ENCODE results near the gene EDC4.

EDC4 gene

DNA sequence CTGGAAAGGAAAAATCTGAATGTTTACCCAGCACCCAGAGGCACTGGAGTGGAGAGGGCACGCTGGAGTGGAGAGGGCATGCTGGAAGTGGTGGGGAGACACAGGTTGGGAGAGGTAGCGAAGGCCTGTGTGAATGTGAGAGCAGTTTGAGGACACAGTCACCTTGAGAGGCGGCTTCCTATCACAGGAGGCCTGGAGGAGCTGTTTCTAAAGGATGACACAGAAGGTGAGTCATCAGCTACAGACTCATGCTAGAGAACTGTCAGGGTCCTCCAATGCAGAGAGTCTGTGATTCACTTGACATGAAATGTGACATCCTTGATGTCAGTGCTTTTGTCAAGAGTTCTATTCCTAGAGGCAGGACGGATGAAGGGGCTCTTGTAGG, 45.0 kb downstream of the EDC4 start:
- peak; percentile 99 for ATAC-seq
- H3K27ac Mint-ChIP-seq: peak overlapping the region; percentile 85
- peaks cover 38% of the 10 kb centered on the region for H3K4me1 Mint-ChIP-seq
- H3K27me3 Mint-ChIP-seq: no peaks in the 10 kb centered on the region
- DNase-seq: peak; percentile 35
- no peak overlapping the region for H3K4me3 Mint-ChIP-seq
- no peaks in the 10 kb centered on the region for H3K9me3 Mint-ChIP-seq
- peaks cover 7% of the 10 kb centered on the region for H3K36me3 Mint-ChIP-seq (ENCODE audit: low read depth)

DNA sequence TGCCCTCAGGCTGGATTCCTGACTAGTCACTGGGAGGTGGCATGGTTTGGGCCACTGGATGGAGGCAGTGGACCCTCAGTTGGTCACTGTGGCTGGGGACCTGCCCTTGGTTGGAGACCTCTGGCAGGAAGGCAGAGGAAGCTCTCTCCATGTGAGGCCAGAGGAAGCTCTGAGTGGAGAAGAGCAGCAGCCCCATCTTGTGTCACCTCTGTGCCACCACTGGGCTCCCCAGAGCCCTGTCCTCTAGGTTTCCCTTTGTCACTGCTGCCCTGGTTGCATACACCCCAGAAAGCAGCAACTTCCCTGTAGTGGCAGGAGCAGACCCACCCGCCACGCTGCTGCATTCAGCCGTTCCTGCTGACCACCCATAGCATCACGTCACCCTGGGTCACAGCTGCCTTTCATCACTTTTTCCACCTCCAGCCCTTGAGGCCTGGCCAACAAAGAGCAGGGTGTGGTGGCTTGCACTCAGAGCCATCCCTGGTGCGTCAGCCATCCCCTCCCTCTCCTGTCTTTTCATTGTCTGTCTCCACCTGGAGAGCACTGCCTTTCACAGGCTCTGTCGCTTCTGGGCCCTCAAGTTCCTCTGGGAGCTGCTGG, 46.9 kb downstream of the EDC4 start:
- H3K9me3 Mint-ChIP-seq: no peaks in the 10 kb centered on the region
- H3K36me3 Mint-ChIP-seq (ENCODE audit: low read depth): peaks cover 5% of the 10 kb centered on the region
- DNase-seq (no peak), ATAC-seq (no peak)
- peaks cover 43% of the 10 kb centered on the region for H3K4me1 Mint-ChIP-seq
- H3K4me3 Mint-ChIP-seq: no peak overlapping the region
- no peak overlapping the region for H3K27ac Mint-ChIP-seq
- no peaks in the 10 kb centered on the region for H3K27me3 Mint-ChIP-seq

DNA sequence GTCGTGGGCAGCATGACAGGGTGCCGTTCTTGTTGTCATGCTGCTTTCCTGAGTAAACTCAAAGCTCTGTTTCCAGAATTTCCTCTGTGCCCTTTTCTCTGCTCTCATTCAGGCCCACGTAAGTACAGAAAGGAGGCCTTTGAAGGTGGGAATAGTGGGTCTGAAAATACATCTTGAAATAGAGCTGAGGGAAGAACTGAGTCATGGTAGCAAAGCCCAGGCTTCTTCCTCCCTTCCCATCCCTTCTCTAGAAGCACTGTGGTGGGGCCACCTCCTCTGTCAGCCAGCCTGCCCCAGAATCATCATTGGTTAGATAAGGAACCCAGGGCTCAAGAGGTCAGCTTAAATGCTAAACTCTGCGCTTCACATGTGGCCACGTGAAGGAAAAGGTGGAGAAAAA, 49.4 kb downstream of the EDC4 start:
- peaks cover 37% of the 10 kb centered on the region for H3K4me1 Mint-ChIP-seq
- DNase-seq (no peak), ATAC-seq (peak; percentile 56)
- no peaks in the 10 kb centered on the region for H3K9me3 Mint-ChIP-seq
- H3K36me3 Mint-ChIP-seq (ENCODE audit: low read depth): peaks cover 5% of the 10 kb centered on the region
- no peaks in the 10 kb centered on the region for H3K27me3 Mint-ChIP-seq
- peak overlapping the region; percentile 39 for H3K4me3 Mint-ChIP-seq
- H3K27ac Mint-ChIP-seq: peak overlapping the region; percentile 85

DNA sequence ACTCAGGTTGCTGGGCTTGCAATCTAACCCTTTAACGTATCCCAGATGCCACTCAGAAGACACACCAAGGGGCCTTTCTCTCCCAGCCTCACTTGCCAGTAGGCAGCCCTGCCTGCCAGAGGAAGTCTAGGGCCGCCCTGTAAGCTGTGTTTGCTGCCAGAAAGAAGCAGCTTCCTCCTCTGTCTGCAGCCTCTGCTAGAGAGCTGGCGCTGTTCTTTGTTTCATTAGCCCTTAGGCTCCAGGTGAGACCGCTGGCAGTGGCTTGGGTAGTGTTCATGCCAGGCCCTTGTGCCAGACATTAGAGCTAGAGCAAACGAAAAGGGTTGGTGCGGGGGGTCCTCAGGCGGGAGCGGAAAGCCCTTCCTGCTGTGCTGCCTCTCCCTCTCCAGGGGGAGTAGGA, 49.9 kb downstream of the EDC4 start:
- H3K27ac Mint-ChIP-seq: peak overlapping the region; percentile 85
- no peak overlapping the region for H3K4me3 Mint-ChIP-seq
- peaks cover 5% of the 10 kb centered on the region for H3K36me3 Mint-ChIP-seq (ENCODE audit: low read depth)
- peaks cover 32% of the 10 kb centered on the region for H3K4me1 Mint-ChIP-seq
- ATAC-seq: no peak
- DNase-seq: no peak
- H3K9me3 Mint-ChIP-seq: no peaks in the 10 kb centered on the region
- H3K27me3 Mint-ChIP-seq: no peaks in the 10 kb centered on the region

DNA sequence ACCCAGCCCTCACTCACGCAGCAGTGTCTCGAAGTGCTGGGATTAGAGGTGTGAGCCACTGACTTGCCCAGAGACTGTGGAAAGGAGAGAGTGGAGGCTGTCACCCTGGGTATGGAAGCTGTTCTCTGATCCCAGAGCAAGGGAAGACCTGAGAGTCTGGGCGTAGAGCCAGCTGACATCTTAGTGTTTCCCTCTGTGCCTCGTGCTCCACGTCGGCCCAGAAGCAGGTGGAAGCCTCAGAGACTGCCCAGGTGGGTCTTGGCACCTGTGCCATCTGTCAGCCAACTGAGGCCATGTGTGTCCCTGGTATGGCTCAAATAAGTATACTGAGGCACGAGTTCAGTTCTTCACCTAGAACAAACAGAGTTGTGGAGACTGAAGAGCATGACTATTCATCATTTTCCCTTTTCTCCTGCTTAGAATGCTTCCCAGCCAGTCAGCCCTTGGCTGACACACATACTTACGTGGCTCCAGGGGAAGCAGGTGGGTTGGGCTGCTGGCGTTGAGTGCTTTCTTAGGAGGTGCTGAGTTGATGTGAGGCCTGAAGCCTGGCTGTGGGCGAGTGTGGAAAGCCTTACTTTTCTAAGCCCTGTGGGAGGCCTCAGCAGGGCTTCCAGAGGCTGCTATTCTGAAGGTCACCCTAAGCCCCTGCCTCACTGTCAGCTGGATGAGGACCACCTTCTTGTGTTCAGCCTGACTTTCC, 50.7 kb downstream of the EDC4 start:
- Mint-ChIP-seq H3K27ac (peak overlapping the region; percentile 85), H3K9me3 (no peaks in the 10 kb centered on the region), H3K36me3 (ENCODE audit: low read depth) (peaks cover 2% of the 10 kb centered on the region), H3K4me1 (peaks cover 25% of the 10 kb centered on the region), H3K27me3 (no peaks in the 10 kb centered on the region), H3K4me3 (no peak overlapping the region)
- ATAC-seq (no peak), DNase-seq (no peak)

DNA sequence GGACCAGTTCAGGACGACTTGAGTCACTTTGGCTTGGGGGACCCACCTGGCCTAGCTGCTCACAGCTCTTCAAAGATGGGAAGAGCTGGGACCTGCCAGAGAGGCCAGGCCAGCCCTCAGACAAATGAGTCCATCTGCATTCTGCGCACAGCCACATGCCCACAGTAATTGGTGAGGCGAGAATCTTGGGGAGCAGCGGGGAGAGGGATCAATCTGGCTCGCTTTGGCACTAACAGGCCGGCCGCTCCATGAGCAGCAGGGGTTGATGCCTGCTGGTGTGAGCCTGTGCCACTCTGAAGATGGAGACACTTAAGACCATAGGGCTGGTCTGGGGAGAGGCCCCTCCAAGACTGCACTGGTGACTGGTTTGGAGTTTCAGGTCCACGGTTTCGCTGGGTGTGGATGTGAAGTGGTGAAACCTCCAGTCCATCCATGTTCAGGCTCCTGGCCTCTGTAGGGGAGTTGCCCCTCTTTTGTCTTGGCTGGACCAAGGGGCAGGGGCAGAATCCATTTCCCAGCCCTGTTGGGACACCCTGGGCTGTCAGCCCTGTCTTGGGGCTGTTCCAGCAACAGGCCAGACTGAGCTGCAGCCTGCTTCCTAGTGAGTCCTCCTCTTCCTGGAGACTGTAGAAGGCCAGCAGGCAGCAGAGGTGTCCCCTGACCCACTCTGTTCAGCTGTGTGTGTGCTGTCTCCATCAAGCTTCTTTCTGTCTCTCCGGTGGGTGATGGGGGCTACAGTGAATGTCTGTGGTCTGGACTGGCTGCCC, 51.5 kb downstream of the EDC4 start:
- Mint-ChIP-seq H3K4me1 (peaks cover 23% of the 10 kb centered on the region), H3K9me3 (no peaks in the 10 kb centered on the region), H3K36me3 (ENCODE audit: low read depth) (peaks cover 2% of the 10 kb centered on the region), H3K27ac (no peak overlapping the region), H3K4me3 (no peak overlapping the region), H3K27me3 (no peaks in the 10 kb centered on the region)
- no peak for DNase-seq
- ATAC-seq: no peak

DNA sequence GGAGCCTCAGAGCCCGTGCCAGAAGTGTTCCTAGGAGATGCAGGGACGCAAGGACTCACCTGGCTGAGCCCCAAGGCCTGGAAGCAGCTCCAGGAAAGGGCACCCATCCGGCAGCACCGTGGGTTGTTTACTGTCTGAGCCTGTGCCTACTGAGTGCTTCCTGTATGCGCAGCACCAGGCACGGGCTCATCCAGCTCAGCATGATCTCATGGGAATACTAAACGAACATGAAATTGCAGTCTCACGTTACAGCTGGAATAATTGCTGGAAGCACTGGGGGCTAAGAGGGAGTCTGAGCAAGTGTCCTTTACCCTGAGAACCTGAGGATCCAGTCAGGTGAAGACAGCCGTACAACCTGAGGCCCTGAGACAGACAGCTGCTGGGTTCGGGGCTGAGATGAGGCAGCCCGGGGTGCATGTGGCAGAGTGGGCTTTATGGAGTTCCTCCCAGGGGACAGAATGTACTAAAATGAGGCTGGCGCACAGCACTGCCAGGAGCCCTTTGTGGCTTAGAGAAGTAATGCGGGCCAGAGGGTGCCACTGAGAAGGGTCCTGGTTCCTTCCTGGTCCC, 53.4 kb downstream of the EDC4 start:
- no peaks in the 10 kb centered on the region for H3K9me3 Mint-ChIP-seq
- peaks cover 2% of the 10 kb centered on the region for H3K36me3 Mint-ChIP-seq (ENCODE audit: low read depth)
- no peak overlapping the region for H3K27ac Mint-ChIP-seq
- ATAC-seq: no peak
- no peak for DNase-seq
- peaks cover 17% of the 10 kb centered on the region for H3K4me1 Mint-ChIP-seq
- H3K27me3 Mint-ChIP-seq: no peaks in the 10 kb centered on the region
- no peak overlapping the region for H3K4me3 Mint-ChIP-seq

DNA sequence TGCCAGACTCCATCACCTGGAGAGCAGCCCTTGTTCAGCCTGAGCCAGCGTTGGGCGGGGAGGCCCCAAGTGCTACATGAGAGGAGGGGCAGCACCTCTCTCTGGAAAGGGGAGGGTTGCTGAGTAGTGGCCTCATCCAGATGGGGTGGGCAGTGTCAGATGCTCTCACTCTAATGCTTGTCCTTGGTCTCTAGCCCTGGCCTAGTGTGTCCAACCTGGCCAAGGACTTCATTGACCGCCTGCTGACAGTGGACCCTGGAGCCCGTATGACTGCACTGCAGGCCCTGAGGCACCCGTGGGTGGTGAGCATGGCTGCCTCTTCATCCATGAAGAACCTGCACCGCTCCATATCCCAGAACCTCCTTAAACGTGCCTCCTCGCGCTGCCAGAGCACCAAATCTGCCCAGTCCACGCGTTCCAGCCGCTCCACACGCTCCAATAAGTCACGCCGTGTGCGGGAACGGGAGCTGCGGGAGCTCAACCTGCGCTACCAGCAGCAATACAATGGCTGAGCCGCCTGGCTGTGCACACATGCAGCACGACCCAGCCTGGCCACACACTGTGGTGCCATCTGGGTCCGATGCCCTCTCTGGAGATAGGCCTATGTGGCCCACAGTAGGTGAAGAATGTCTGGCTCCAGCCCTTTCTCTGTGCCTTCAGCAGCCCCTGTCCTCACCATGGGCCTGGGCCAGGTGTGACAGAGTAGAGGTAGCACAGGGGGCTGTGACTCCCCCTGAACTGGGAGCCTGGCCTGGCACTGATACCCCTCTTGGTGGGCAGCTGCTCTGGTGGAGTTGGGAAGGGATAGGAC, 54.5 kb downstream of the EDC4 start:
- peaks cover 3% of the 10 kb centered on the region for H3K36me3 Mint-ChIP-seq (ENCODE audit: low read depth)
- no peaks in the 10 kb centered on the region for H3K9me3 Mint-ChIP-seq
- peaks cover 6% of the 10 kb centered on the region for H3K4me1 Mint-ChIP-seq
- no peaks in the 10 kb centered on the region for H3K27me3 Mint-ChIP-seq
- no peak for ATAC-seq
- H3K27ac Mint-ChIP-seq: no peak overlapping the region
- DNase-seq: no peak
- no peak overlapping the region for H3K4me3 Mint-ChIP-seq

DNA sequence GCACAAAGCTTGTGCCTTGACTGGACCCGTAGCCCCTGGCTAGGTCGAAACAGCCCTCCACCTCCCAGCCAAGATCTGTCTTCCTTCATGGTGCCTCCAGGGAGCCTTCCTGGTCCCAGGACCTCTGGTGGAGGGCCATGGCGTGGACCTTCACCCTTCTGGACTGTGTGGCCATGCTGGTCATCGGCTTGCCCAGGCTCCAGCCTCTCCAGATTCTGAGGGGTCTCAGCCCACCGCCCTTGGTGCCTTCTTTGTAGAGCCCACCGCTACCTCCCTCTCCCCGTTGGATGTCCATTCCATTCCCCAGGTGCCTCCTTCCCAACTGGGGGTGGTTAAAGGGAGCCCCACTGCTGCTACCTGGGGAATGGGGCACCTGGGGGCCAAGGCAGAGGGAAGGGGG, 55.3 kb downstream of the EDC4 start:
- no peaks in the 10 kb centered on the region for H3K27me3 Mint-ChIP-seq
- peaks cover 4% of the 10 kb centered on the region for H3K4me1 Mint-ChIP-seq
- H3K9me3 Mint-ChIP-seq: no peaks in the 10 kb centered on the region
- H3K27ac Mint-ChIP-seq: no peak overlapping the region
- DNase-seq (no peak), ATAC-seq (no peak)
- H3K4me3 Mint-ChIP-seq: no peak overlapping the region
- H3K36me3 Mint-ChIP-seq (ENCODE audit: low read depth): peaks cover 6% of the 10 kb centered on the region

DNA sequence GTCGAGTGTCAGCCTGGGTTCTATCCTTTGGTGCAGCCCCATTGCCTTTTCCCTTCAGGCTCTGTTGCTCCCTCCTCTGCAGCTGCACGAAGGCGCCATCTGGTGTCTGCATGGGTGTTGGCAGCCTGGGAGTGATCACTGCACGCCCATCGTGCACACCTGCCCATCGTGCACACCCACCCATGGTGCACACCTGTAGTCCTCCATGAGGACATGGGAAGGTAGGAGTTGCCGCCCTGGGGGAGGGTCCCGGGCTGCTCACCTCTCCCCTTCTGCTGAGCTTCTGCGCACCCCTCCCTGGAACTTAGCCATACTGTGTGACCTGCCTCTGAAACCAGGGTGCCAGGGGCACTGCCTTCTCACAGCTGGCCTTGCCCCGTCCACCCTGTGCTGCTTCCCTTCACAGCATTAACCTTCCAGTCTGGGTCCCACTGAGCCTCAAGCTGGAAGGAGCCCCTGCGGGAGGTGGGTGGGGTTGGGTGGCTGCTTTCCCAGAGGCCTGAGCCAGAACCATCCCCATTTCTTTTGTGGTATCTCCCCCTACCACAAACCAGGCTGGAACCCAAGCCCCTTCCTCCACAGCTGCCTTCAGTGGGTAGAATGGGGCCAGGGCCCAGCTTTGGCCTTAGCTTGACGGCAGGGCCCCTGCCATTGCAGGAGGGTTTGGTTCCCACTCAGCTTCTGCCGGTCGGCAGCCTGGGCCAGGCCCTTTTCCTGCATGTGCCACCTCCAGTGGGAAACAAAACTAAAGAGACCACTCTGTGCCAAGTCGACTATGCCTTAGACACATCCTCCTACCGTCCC, 55.9 kb downstream of the EDC4 start:
- peaks cover 4% of the 10 kb centered on the region for H3K4me1 Mint-ChIP-seq
- ATAC-seq (peak; percentile 80), DNase-seq (peak; percentile 84)
- no peak overlapping the region for H3K4me3 Mint-ChIP-seq
- H3K9me3 Mint-ChIP-seq: no peaks in the 10 kb centered on the region
- no peaks in the 10 kb centered on the region for H3K27me3 Mint-ChIP-seq
- H3K36me3 Mint-ChIP-seq (ENCODE audit: low read depth): peaks cover 9% of the 10 kb centered on the region
- H3K27ac Mint-ChIP-seq: no peak overlapping the region

DNA sequence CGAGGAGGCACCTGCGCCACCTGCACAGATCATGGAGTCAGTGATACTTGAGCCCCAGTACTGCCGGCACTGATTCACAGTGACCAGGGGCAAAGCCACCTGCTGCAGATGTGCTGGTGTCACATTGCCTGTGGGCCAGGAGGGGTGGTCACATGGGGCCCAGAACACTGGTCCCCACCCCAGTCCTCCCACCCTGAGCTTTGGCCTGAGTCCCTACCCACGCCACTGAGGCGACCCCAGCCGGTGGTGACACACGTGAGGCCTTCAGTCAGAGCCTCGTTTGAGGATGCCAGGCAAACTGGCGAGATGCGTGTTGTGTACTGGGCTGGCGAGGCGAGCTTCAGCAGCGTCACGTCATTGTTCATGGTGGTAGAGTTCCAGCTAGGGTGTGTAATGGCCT, 57.3 kb downstream of the EDC4 start:
- Mint-ChIP-seq H3K27me3 (no peaks in the 10 kb centered on the region), H3K27ac (no peak overlapping the region), H3K9me3 (no peaks in the 10 kb centered on the region), H3K36me3 (ENCODE audit: low read depth) (peaks cover 22% of the 10 kb centered on the region), H3K4me1 (peaks cover 11% of the 10 kb centered on the region), H3K4me3 (no peak overlapping the region)
- no peak for DNase-seq
- ATAC-seq: no peak

DNA sequence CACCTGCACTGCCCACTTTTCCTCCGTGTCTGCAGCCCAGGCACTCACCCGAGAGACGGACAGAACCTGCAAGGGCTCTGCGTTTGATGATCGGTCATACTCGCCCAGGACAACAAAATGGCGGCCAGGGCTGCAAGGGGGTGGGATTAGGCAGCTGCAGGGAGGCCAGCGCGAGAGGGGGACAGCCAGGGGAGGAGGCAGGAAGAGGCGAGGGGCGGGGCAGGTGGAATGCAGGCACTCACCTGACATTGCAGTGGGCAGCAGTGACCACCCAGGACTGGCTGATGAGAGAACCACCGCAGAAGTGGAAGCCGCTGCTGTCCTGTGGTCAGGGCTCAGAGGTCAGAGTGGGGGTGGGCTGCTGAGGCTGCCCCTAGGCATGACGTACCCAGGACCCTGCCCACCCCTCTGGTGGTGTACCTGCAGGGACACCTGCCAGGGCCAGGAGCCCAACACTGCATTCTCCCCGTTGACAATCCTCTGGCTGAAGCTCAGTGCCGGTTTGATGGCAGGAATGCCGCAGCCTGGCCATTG, 57.9 kb downstream of the EDC4 start:
- no peak for DNase-seq
- Mint-ChIP-seq H3K27ac (no peak overlapping the region), H3K36me3 (ENCODE audit: low read depth) (peaks cover 28% of the 10 kb centered on the region), H3K4me3 (no peak overlapping the region), H3K9me3 (no peaks in the 10 kb centered on the region), H3K4me1 (peaks cover 15% of the 10 kb centered on the region), H3K27me3 (no peaks in the 10 kb centered on the region)
- no peak for ATAC-seq
